ENCODE measurements around the gene TLL2.

DNA sequence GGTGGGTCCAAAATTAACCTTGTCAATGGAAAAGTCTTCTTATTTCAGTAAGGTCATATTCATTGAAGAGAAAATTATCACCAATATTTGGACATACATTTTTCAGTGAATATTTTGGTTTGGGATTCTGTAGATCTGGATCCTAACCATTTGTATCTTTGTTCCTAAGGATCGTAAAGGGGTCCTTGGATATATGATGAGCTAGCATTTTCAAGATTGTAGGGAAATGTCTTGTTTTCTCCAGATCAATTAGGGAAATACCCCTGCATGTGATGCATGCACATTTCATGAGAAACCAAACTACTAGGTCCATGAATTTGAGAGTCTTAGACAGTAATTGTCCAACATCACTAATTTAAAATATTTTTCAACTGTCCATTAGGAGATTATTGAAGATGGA lies 191.5 kb downstream of the TLL2 start:
- TF ChIP-seq, protein P1, sequence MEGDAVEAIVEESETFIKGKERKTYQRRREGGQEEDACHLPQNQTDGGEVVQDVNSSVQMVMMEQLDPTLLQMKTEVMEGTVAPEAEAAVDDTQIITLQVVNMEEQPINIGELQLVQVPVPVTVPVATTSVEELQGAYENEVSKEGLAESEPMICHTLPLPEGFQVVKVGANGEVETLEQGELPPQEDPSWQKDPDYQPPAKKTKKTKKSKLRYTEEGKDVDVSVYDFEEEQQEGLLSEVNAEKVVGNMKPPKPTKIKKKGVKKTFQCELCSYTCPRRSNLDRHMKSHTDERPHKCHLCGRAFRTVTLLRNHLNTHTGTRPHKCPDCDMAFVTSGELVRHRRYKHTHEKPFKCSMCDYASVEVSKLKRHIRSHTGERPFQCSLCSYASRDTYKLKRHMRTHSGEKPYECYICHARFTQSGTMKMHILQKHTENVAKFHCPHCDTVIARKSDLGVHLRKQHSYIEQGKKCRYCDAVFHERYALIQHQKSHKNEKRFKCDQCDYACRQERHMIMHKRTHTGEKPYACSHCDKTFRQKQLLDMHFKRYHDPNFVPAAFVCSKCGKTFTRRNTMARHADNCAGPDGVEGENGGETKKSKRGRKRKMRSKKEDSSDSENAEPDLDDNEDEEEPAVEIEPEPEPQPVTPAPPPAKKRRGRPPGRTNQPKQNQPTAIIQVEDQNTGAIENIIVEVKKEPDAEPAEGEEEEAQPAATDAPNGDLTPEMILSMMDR (IDR thresholded peaks at IDR 0.05) = no peak
- TF ChIP-seq EP300 (IDR thresholded peaks at IDR 0.05) = no peak
- no peak for TF ChIP-seq POLR2A (IDR thresholded peaks at IDR 0.05)
- TF ChIP-seq POLR2AphosphoS5 (IDR thresholded peaks at IDR 0.05) = no peak

Data from upper lobe of left lung (tissue), 4 donors.